HEK293 (cell line): ENCODE data around the gene QRICH1.

ENCODE experiments used
- HIC1 ChIP-seq: fragments of 450-650 bp; formaldehyde crosslinking; IDR thresholded peaks from 2 replicates; pipeline ENCODE4 v1.5.1; 2016; ENCODE audit warnings: missing biosample characterization, missing genetic modification characterization
- HOXD13 ChIP-seq: sonication (generic); formaldehyde crosslinking; IDR thresholded peaks from 2 replicates; pipeline ENCODE4 v1.8.0; 2022; ENCODE audit warnings: missing genetic modification reagents, borderline replicate concordance
- KLF9 ChIP-seq: fragments of 450-650 bp; formaldehyde crosslinking; IDR thresholded peaks from 2 replicates; pipeline ENCODE4 v1.5.1; 2016; ENCODE audit warnings: missing biosample characterization, missing genetic modification characterization, low read depth
- PRDM1 ChIP-seq: fragments of 450-650 bp; formaldehyde crosslinking; IDR thresholded peaks from 2 replicates; pipeline ENCODE4; 2016; ENCODE audit warnings: missing biosample characterization, missing genetic modification characterization
- YY1 ChIP-seq: fragments of 450-650 bp; formaldehyde crosslinking; IDR thresholded peaks from 2 replicates; pipeline ENCODE4 v1.5.1; 2018; ENCODE audit warnings: missing biosample characterization, missing genetic modification characterization
- ZBTB49 ChIP-seq: fragments of 450-650 bp; formaldehyde crosslinking; IDR thresholded peaks from 2 replicates; pipeline ENCODE4 v1.5.1; 2016; ENCODE audit warnings: missing biosample characterization, missing genetic modification characterization, low read depth
- ZBTB8A ChIP-seq: fragments of 450-650 bp; formaldehyde crosslinking; IDR thresholded peaks from 2 replicates; pipeline ENCODE4 v1.5.1; 2016; ENCODE audit warnings: missing biosample characterization, missing genetic modification characterization
- ZIC2 ChIP-seq: fragments of 450-650 bp; formaldehyde crosslinking; IDR thresholded peaks from 2 replicates; pipeline ENCODE4 v1.5.1; 2016; ENCODE audit warnings: missing biosample characterization, missing genetic modification characterization
- ZNF2 ChIP-seq: fragments of 450-650 bp; formaldehyde crosslinking; IDR thresholded peaks from 2 replicates; pipeline ENCODE4 v1.5.1; 2016; ENCODE audit warnings: missing biosample characterization, missing genetic modification characterization
- ZNF280C ChIP-seq: fragments of 450-650 bp; formaldehyde crosslinking; IDR thresholded peaks from 2 replicates; pipeline ENCODE4 v1.5.1; 2016; ENCODE audit warnings: missing biosample characterization, missing genetic modification characterization
- ZNF366 ChIP-seq: fragments of 450-650 bp; formaldehyde crosslinking; conservative IDR thresholded peaks from 2 replicates; pipeline ENCODE4 v1.5.1; 2016; ENCODE audit warnings: missing biosample characterization, missing genetic modification characterization
- ZNF391 ChIP-seq: fragments of 450-650 bp; formaldehyde crosslinking; IDR thresholded peaks from 2 replicates; pipeline ENCODE4 v1.5.1; 2016; ENCODE audit warnings: low read depth, missing biosample characterization, missing genetic modification characterization, borderline replicate concordance
- ZNF394 ChIP-seq: fragments of 450-650 bp; formaldehyde crosslinking; IDR thresholded peaks from 2 replicates; pipeline ENCODE4 v1.5.1; 2016; ENCODE audit warnings: missing biosample characterization, missing genetic modification characterization, mild to moderate bottlenecking, moderate library complexity, borderline replicate concordance
- ZNF501 ChIP-seq: fragments of 450-650 bp; formaldehyde crosslinking; IDR thresholded peaks from 2 replicates; pipeline ENCODE4 v1.5.1; 2016; ENCODE audit warnings: missing biosample characterization, missing genetic modification characterization
- ZNF600 ChIP-seq: fragments of 450-650 bp; formaldehyde crosslinking; IDR thresholded peaks from 2 replicates; pipeline ENCODE4 v1.5.1; 2016; ENCODE audit warnings: missing biosample characterization, missing genetic modification characterization
- ZNF621 ChIP-seq: fragments of 450-650 bp; formaldehyde crosslinking; IDR thresholded peaks from 2 replicates; pipeline ENCODE4 v1.5.1; 2017; ENCODE audit warnings: missing biosample characterization, missing genetic modification characterization
- ZNF837 ChIP-seq: fragments of 450-650 bp; formaldehyde crosslinking; IDR thresholded peaks from 2 replicates; pipeline ENCODE4 v1.5.1; 2016; ENCODE audit warnings: missing biosample characterization, missing genetic modification characterization
- ZNF843 ChIP-seq: fragments of 450-650 bp; formaldehyde crosslinking; IDR thresholded peaks from 2 replicates; pipeline ENCODE4 v1.5.1; 2016; ENCODE audit warnings: missing biosample characterization, missing genetic modification characterization
- ZXDB ChIP-seq: fragments of 450-650 bp; formaldehyde crosslinking; IDR thresholded peaks from 2 replicates; pipeline ENCODE4 v1.5.1; 2016; ENCODE audit warnings: missing biosample characterization, missing genetic modification characterization
- TF ChIP-seq, protein P1 (sequence below): fragments of 450-650 bp; formaldehyde crosslinking; IDR thresholded peaks from 2 replicates; pipeline ENCODE4 v1.5.1; 2016; ENCODE audit warnings: missing biosample characterization, missing genetic modification characterization, borderline replicate concordance
- TF ChIP-seq, protein P2 (sequence below): fragments of 450-650 bp; formaldehyde crosslinking; optimal IDR thresholded peaks from 2 replicates; pipeline ENCODE3; 2016; ENCODE audit warnings: missing biosample characterization, mild to moderate bottlenecking, missing genetic modification characterization
- TF ChIP-seq, protein P3 (sequence below): fragments of 450-650 bp; IDR thresholded peaks from 2 replicates; pipeline ENCODE4 v1.5.1; 2018; ENCODE audit warnings: missing biosample characterization, missing genetic modification characterization
- TF ChIP-seq, protein P4 (sequence below): fragments of 450-650 bp; formaldehyde crosslinking; IDR thresholded peaks from 2 replicates; pipeline ENCODE4 v1.5.1; 2016; ENCODE audit warnings: missing biosample characterization, missing genetic modification characterization

QRICH1 gene

DNA sequence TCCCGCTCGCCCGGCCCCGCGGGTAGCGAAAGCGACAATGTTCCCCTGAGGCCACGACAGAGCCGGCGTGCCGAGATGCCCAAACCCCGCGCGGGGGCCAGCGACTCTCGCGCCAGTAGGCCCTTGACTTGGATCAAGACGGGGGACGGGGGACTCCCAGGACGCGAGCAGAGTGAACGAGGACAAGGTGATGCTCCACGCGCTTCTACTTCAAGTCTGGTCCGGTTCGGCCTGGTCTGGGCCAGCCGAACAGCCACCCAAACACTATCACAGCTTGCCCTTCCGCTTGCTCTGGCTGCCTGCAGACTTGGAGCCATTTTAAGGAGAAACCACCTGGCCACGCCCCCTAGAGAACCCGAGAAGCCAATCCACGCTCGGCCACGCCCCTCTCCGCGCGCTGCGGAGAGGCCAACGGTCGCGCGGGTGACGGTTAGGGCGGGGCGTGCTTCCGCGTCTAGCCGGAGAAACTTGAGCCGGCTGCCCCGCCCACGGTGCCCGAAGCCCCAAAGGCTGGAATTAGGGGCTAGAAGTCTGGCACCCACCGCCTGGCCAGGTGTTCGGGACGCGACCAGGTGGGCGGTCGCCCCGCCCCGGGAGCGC, 72.6 kb downstream of the QRICH1 start (continued):
- no peak for TF ChIP-seq ZNF280C (tag by site-specific recombination)
- TF ChIP-seq KLF9 (tag by site-specific recombination) = peak; percentile 97
- peak; percentile 52 for TF ChIP-seq ZNF2 (tag by site-specific recombination)
- peak; percentile 98; the same call in 1 of the 2 replicates for TF ChIP-seq HIC1 (tag by site-specific recombination)
- TF ChIP-seq ZNF621 (tag by site-specific recombination) = no peak
- peak; percentile 35; the same call in 1 of the 2 replicates for TF ChIP-seq YY1 (tag by site-specific recombination)
- 0 out of 2 replicates have a peak, but pooled peaks have one; percentile 56 for TF ChIP-seq ZNF391
- TF ChIP-seq PRDM1 (tag by site-specific recombination) = no peak
- peak; percentile 70; the same call in 1 of the 2 replicates for TF ChIP-seq ZNF501
- TF ChIP-seq, protein P1, sequence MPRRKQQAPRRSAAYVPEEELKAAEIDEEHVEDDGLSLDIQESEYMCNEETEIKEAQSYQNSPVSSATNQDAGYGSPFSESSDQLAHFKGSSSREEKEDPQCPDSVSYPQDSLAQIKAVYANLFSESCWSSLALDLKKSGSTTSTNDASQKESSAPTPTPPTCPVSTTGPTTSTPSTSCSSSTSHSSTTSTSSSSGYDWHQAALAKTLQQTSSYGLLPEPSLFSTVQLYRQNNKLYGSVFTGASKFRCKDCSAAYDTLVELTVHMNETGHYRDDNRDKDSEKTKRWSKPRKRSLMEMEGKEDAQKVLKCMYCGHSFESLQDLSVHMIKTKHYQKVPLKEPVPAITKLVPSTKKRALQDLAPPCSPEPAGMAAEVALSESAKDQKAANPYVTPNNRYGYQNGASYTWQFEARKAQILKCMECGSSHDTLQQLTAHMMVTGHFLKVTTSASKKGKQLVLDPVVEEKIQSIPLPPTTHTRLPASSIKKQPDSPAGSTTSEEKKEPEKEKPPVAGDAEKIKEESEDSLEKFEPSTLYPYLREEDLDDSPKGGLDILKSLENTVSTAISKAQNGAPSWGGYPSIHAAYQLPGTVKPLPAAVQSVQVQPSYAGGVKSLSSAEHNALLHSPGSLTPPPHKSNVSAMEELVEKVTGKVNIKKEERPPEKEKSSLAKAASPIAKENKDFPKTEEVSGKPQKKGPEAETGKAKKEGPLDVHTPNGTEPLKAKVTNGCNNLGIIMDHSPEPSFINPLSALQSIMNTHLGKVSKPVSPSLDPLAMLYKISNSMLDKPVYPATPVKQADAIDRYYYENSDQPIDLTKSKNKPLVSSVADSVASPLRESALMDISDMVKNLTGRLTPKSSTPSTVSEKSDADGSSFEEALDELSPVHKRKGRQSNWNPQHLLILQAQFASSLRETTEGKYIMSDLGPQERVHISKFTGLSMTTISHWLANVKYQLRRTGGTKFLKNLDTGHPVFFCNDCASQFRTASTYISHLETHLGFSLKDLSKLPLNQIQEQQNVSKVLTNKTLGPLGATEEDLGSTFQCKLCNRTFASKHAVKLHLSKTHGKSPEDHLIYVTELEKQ (tag by site-specific recombination) = peak; percentile 17; the same call in 1 of the 2 replicates
- TF ChIP-seq ZNF600 (tag by site-specific recombination) = peak; percentile 84
- no peak for TF ChIP-seq HOXD13
- peak; percentile 60; the same call in 1 of the 2 replicates for TF ChIP-seq ZXDB (tag by site-specific recombination)
- TF ChIP-seq, protein P2, sequence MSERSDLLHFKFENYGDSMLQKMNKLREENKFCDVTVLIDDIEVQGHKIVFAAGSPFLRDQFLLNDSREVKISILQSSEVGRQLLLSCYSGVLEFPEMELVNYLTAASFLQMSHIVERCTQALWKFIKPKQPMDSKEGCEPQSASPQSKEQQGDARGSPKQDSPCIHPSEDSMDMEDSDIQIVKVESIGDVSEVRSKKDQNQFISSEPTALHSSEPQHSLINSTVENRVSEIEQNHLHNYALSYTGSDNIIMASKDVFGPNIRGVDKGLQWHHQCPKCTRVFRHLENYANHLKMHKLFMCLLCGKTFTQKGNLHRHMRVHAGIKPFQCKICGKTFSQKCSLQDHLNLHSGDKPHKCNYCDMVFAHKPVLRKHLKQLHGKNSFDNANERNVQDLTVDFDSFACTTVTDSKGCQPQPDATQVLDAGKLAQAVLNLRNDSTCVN (tag by site-specific recombination) = peak; percentile 54
- 0 out of 2 replicates have a peak, but pooled peaks have one; percentile 30 for TF ChIP-seq ZNF837 (tag by site-specific recombination)
- 0 out of 2 replicates have a peak, but pooled peaks have one; percentile 14 for TF ChIP-seq ZNF394 (tag by site-specific recombination)
- TF ChIP-seq ZNF366 (tag by site-specific recombination) = no peak
- TF ChIP-seq ZBTB8A = peak; percentile 94
- TF ChIP-seq, protein P3, sequence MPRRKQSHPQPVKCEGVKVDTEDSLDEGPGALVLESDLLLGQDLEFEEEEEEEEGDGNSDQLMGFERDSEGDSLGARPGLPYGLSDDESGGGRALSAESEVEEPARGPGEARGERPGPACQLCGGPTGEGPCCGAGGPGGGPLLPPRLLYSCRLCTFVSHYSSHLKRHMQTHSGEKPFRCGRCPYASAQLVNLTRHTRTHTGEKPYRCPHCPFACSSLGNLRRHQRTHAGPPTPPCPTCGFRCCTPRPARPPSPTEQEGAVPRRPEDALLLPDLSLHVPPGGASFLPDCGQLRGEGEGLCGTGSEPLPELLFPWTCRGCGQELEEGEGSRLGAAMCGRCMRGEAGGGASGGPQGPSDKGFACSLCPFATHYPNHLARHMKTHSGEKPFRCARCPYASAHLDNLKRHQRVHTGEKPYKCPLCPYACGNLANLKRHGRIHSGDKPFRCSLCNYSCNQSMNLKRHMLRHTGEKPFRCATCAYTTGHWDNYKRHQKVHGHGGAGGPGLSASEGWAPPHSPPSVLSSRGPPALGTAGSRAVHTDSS (tag by site-specific recombination) = 0 out of 2 replicates have a peak, but pooled peaks have one; percentile 22
- no peak for TF ChIP-seq ZNF843 (tag by site-specific recombination)
- TF ChIP-seq ZIC2 (tag by site-specific recombination) = peak; percentile 58
- TF ChIP-seq, protein P4, sequence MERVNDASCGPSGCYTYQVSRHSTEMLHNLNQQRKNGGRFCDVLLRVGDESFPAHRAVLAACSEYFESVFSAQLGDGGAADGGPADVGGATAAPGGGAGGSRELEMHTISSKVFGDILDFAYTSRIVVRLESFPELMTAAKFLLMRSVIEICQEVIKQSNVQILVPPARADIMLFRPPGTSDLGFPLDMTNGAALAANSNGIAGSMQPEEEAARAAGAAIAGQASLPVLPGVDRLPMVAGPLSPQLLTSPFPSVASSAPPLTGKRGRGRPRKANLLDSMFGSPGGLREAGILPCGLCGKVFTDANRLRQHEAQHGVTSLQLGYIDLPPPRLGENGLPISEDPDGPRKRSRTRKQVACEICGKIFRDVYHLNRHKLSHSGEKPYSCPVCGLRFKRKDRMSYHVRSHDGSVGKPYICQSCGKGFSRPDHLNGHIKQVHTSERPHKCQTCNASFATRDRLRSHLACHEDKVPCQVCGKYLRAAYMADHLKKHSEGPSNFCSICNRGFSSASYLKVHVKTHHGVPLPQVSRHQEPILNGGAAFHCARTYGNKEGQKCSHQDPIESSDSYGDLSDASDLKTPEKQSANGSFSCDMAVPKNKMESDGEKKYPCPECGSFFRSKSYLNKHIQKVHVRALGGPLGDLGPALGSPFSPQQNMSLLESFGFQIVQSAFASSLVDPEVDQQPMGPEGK (tag by site-specific recombination) = peak; percentile 97; the same call in 1 of the 2 replicates
- no peak for TF ChIP-seq ZBTB49 (tag by site-specific recombination)
